ENCODE measurements around the gene CAMK2B. TPM values are rescaled to one million over a fixed set of nuclear protein-coding genes. Genes with fewer than 3 reads are reported as not detected.
"Not testable (repeated sequence)": the region's sequence is repeated elsewhere in the genome, so short reads cannot be mapped to it uniquely, and the experiment has no call there.

Gene CAMK2B
- total RNA-seq, 1 donor from 2014 or later = 0.09 TPM

DNA sequence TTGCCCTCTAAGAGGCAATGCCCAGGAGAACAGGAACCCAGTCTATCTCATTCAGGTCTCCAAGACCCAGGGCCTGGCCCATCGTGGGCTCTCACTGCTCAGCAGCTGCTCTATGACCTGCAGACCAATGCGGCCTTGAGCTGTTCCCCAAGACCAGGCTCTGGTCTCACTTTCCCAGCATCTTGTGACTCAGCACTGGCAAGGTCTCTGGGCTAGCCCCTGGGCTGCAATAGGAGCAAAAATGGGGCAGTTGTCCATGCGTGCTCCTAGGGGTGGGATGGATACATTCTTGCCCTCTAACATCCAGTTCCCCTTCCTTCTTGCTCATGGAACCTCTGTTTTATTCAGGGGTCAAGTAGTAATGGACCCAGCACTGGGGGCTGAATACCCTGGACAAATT, 149.7 kb downstream of the CAMK2B start:
- H3K27ac ChIP-seq = no peak overlapping the region
- no peak overlapping the region for H3K9ac ChIP-seq
- H3F3A ChIP-seq (ENCODE audit: low read depth) = no peaks in the 10 kb centered on the region
- no peak overlapping the region for H3K4me3 ChIP-seq
- peaks cover 25% of the 10 kb centered on the region for H3K4me1 Mint-ChIP-seq
- no peak overlapping the region for H2AFZ ChIP-seq (replicated peaks)
- H3K27ac Mint-ChIP-seq = no peak overlapping the region
- H3K4me2 ChIP-seq = no peak overlapping the region
- H3K27me3 Mint-ChIP-seq (ENCODE audit: insufficient read depth, low read depth) = no peaks in the 10 kb centered on the region
- H3K36me3 ChIP-seq = no peaks in the 10 kb centered on the region
- no peak for DNase-seq (ENCODE audit: low spot score)
- no peaks in the 10 kb centered on the region for H3K36me3 Mint-ChIP-seq
- H3K4me1 ChIP-seq = peaks cover 4% of the 10 kb centered on the region
- H3K27me3 ChIP-seq = peaks cover 6% of the 10 kb centered on the region
- no peaks in the 10 kb centered on the region for H4K20me1 ChIP-seq (ENCODE audit: low read depth)
- TF ChIP-seq, protein P1, sequence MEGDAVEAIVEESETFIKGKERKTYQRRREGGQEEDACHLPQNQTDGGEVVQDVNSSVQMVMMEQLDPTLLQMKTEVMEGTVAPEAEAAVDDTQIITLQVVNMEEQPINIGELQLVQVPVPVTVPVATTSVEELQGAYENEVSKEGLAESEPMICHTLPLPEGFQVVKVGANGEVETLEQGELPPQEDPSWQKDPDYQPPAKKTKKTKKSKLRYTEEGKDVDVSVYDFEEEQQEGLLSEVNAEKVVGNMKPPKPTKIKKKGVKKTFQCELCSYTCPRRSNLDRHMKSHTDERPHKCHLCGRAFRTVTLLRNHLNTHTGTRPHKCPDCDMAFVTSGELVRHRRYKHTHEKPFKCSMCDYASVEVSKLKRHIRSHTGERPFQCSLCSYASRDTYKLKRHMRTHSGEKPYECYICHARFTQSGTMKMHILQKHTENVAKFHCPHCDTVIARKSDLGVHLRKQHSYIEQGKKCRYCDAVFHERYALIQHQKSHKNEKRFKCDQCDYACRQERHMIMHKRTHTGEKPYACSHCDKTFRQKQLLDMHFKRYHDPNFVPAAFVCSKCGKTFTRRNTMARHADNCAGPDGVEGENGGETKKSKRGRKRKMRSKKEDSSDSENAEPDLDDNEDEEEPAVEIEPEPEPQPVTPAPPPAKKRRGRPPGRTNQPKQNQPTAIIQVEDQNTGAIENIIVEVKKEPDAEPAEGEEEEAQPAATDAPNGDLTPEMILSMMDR (IDR thresholded peaks at IDR 0.05) = no peak
- no peak for TF ChIP-seq EZH2phosphoT487 (IDR thresholded peaks at IDR 0.05)
- no peak for TF ChIP-seq EZH2 (IDR thresholded peaks at IDR 0.05)
- H3K79me2 ChIP-seq (ENCODE audit: low read depth) = no peaks in the 10 kb centered on the region
- peaks cover 6% of the 10 kb centered on the region for H3K9me3 Mint-ChIP-seq
- H3K4me3 Mint-ChIP-seq = no peak overlapping the region
- no peaks in the 10 kb centered on the region for H3K9me3 ChIP-seq (ENCODE audit: low read depth)

DNA sequence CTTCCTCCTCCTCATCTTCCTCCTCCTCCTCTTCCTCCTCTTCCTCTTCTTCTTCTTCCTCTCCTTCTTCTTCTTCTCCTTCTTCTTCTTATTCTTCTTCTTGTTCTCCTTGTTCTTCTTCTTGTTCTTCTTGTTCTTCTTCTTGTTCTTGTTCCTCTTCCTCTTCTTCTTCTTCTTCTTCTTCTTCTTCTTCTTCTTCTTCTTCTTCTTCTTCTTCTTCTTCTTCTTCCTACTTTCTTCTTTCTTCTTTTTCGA, 150.8 kb downstream of the CAMK2B start:
- not testable (repeated sequence) for H3K27ac ChIP-seq; H4K20me1 ChIP-seq (ENCODE audit: low read depth); H3K4me1 ChIP-seq; H3K9ac ChIP-seq; H3K27ac Mint-ChIP-seq; H3K4me3 Mint-ChIP-seq; H2AFZ ChIP-seq (replicated peaks); H3K9me3 ChIP-seq (ENCODE audit: low read depth); H3K79me2 ChIP-seq (ENCODE audit: low read depth); H3K27me3 ChIP-seq; H3K36me3 ChIP-seq; H3K36me3 Mint-ChIP-seq; H3K27me3 Mint-ChIP-seq (ENCODE audit: insufficient read depth, low read depth); H3K9me3 Mint-ChIP-seq; H3F3A ChIP-seq (ENCODE audit: low read depth); DNase-seq (ENCODE audit: low spot score); H3K4me2 ChIP-seq; H3K4me3 ChIP-seq
- H3K4me1 Mint-ChIP-seq = peaks cover 25% of the 10 kb centered on the region

GRCh38 chr7:44173911-44174693, 151.3 kb downstream of the CAMK2B start:
- H3K4me3 Mint-ChIP-seq = no peak overlapping the region

More at GRCh38 chr7:44173911-44174693, 151.3 kb downstream of the CAMK2B start:
- Mint-ChIP-seq H3K4me1 (peaks cover 25% of the 10 kb centered on the region), H3K27me3 (ENCODE audit: insufficient read depth, low read depth) (peaks cover 1% of the 10 kb centered on the region), H3K9me3 (peaks cover 8% of the 10 kb centered on the region), H3K27ac (no peak overlapping the region), H3K36me3 (no peaks in the 10 kb centered on the region)
- no peak for DNase-seq (ENCODE audit: low spot score)
- Histone ChIP-seq H3K36me3 (no peaks in the 10 kb centered on the region), H3K4me1 (peaks cover 4% of the 10 kb centered on the region), H3K4me2 (no peak overlapping the region), H2AFZ (replicated peaks) (no peak overlapping the region), H4K20me1 (ENCODE audit: low read depth) (no peaks in the 10 kb centered on the region), H3K27ac (no peak overlapping the region), H3K9me3 (ENCODE audit: low read depth) (no peaks in the 10 kb centered on the region), H3K27me3 (peaks cover 6% of the 10 kb centered on the region), H3K79me2 (ENCODE audit: low read depth) (no peaks in the 10 kb centered on the region), H3F3A (ENCODE audit: low read depth) (no peaks in the 10 kb centered on the region), H3K4me3 (no peak overlapping the region), H3K9ac (no peak overlapping the region)
- TF ChIP-seq, protein P1 (IDR thresholded peaks at IDR 0.05) = no peak
- no peak for TF ChIP-seq EZH2 (IDR thresholded peaks at IDR 0.05)
- TF ChIP-seq EZH2phosphoT487 (IDR thresholded peaks at IDR 0.05) = no peak
